Suppressor macrophage treated with lipopolysaccharide for 1 hour (primary cell): ENCODE data around the gene TAF6.

Source experiments
- DNase-seq, 3 donors: peaks; one replicate each; pipeline ENCODE4 v3.0.0-alpha.2; 2020 to 2022

The TAF6 gene

DNA sequence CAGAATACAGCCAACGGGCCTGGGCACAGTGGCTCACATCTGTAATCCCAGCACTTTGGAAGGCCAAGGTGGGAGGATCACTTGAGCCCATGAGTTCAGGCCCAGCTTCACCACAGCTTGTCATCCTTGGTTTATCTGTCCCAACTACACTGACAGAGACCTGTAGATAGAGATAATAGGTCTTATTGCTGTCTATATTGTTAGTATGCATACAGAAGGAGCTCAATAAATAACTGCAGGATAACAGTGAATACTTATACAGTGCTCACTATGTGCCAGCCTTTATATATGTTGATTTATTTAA lies 1.5 kb upstream of the TAF6 start:
- DNase-seq = no peak

DNA sequence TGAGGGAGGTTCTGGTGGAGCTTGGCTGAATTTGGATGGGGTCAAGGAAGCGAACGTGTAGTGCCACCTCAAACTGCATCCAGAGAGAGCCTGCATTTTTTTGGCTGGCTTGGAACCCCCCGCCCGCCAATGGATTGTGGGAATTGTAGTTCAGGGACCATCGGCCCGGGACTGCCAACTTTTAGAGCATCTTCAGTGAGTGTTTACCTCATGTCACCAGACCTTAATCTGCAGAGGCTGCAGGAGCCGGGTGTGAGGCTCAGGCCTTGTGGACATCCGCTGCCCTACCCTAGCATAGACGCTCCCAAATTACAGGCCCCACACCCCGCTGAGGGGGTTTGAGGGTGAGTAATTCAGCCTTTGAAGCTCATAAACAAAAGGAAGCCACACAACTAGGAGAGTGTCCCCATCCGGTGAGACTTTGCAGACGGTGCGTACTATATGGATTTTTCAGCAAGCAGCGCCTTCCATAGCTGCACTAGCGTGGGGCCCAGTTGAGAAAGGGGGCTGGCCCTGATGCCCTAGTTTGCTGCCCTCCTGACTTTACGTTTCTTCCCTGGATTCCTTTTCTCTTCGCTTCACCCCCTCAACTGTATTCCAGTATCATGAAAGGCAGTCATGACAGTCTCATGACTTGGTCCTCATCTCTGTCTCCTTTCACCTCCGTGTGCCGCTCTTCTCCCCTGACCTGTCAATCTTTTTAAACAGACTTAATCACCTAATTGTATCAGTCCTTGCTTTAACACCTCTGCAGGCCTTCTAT lies 993 bp upstream of the TAF6 start:
- DNase-seq = peak in 2 of 3 donors; percentile 60 to 63

DNA sequence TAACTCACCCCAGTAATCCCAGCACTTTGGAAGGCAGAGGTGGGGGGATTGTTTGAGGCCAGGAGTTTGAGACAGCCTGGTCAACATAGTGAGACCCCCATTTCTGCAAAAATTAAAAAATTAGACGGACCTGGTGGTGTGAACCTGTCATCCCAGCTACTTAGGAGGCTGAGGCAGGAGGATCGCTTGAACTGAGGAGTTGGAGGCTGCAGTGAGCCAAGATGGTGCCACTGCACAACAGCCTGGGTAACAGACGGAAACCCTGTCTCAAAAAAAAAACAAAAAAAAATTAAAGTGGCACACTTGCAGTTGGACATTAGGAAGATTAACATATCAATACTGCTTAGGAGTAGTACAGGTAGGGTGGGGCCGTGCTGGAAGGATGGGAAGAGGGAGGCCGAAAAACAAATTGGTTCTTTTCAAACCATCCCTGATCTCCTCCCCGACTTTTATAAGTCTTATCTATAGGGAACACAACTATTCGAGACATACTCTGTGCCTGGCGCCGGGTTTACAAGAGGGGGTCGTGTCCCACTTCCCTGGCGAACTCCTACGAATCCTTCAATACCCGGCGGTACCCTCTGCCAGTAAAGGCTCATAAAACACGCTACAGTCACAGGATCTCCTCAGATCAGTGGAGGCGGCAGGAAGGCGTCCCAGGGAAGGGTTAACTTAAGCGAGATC lies 628 bp downstream of the TAF6 start:
- no peak for DNase-seq

DNA sequence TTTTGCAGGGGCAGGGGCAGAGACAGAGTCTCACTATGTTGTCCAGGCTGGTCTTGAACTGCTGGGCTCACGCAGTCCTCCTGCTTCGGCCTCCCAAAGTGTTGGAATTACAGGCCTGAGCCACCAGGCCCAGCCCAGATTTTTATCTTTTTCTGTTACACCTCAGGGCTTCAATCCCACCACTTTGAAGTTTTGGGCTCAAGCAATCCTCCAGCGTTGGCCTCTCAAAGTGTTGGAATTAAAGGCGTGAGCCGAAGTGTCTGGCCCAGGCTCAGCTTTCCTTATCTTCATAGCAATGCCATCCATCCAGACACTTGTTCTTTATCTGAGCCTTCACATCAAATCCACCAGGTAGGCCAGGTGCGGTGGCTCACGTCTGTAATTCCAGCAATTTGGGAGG lies 4.1 kb downstream of the TAF6 start:
- no peak for DNase-seq

DNA sequence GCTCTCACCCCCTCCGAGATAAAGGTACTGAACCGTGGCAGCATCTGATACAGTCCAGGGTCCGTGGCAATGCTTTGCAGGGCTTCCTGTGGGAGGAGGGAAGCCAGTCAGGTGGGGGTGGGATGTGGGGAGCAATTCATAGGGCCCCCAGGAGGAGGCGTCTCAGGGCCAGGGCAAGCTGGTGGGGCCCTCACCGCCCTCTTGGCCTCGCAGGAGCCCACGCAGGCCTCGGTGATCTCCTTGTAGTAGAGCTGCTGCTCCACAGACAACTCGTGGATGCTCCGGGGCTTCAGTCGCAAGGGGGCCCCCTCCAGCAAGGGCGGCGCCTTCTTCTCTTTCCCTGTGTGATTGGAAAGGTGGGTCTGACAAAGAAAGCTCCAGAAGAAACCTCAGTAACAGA lies 7.2 kb downstream of the TAF6 start:
- no peak for DNase-seq

DNA sequence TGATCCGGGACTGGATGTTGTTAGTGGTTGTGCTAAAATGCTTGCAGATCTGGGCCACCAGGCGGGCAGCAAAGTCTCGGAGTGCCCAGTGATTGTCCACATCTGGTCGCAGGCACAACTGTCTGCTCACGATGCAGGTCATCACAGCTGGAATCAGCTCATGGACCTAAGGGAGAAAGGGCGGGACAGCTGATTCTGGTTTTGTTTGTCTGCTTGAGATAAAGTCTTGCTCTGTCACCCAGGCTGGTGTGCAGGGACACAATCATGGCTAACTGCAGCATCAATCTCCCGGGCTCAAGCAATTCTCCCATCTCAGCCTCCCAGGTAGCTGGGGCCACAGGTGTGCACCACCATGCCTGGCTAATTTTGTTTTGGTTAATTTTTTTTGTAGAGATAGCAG lies 8.0 kb downstream of the TAF6 start:
- DNase-seq = no peak

DNA sequence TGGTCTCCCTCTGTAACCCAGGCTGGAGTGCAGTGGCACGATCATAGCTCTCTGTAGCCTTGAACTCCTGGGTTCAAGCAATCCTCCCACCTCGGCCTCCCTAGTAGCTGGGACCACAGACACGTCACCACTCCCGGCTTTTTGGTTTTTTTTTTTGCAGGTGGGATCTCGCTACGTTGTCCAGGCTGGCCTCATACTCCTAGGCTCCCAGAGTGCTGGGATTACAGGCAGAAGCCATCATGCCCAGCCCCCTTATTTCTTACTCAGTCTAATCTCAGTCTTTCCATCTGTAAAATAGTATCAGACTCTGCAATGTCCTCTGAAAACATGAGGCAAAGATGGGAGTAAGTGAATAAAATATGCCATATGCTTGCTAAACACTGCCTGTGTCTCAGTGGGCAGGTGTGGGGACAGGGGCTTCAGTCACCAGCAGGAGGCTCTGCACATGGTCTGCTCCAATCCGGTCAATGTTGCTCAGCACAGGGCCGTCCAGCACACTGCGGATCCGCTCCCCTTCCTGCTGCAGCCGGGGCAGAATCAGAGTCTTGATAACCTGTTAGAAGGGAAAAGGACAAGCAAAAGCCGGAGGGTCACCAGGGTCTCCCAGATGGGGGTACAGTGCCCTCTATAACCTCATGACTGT lies 9.5 kb downstream of the TAF6 start:
- no peak for DNase-seq

DNA sequence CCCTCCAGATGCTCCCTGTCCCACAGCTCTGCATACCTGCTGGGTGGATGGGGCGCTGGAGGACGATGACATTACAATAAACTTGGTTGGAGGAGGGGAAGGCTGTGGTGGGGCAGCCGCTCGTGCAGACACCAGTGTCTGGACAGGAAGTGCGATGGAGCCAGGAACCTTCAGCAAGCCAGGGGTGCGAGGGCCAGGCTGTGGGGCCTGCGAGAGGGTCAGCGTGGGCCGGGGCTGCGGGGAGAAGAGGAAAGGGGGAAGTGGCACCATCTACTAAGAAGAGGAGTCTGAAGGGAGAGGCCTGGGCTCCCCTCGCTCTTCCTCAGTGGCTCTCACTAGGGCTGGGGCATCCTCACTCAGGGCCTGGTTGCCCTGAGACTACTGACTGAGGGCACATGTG lies 11.3 kb downstream of the TAF6 start:
- DNase-seq = no peak

DNA sequence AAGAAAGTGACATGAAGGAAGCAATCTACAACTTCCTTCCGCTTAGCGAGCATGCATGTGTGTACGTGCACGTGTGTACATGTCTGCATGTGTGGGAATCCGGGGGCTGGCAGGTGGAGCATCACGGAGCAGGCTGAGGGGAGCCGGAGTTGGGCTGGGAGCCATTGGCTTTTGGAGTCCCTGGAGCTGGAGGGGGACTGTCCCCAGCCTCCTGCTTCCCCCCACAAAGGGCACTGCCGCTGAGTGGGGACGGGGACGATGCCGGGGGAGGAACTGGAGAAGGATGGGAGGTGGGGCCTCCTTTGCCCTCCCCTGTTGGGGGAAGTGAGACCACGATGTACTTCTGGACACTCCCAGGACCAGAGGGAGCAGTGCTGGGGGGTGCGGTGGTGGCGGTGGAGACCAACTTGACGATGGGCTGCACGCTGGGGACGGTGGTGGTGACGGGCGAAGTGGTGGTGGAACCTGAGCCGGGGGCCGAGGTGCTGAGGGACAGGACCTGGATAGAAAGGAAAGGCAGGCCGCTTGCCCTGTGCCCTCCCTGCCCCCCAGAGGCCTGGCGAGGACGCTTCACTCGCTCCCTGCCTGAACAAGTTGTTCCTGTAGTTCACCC lies 11.9 kb downstream of the TAF6 start:
- DNase-seq = no peak

DNA sequence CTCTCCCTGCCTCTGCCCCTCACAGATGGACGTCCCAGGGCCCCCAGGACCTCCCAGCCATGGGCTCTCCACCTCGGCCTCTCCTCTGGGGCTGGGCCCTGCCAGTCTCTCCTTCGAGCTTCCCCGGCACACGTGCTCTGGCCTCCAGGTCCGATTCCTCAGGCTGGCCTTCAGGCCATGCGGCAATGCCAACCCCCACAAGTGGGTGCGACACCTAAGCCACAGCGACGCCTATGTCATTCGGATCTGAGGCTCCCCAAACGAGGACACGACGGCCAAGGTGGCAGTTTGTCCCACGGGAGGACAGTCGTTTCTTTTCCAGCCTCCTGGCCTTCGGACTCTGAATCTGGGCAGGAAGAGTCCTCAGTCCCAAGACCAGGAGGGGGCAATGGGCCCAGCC lies 12.5 kb downstream of the TAF6 start:
- no peak for DNase-seq

DNA sequence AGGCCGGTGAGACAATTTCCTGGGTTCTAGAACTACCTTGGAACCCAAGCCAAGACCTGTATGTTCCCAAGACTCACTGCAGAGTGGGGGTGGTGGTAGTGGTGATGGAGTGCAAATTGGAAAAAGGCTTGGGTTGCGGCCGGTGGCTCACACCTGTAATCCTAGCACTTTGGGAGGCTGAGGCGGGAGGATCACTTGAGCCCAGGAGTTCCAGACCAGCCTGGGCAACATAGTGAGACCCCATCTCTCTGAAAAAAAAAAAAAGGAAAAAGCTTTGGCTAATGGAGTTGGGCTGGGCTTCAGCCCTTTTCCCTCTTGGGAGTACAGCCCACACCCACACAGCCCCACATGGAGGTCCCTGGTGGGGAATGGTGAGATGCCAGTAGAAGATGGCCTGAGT lies 13.6 kb downstream of the TAF6 start:
- no peak for DNase-seq

DNA sequence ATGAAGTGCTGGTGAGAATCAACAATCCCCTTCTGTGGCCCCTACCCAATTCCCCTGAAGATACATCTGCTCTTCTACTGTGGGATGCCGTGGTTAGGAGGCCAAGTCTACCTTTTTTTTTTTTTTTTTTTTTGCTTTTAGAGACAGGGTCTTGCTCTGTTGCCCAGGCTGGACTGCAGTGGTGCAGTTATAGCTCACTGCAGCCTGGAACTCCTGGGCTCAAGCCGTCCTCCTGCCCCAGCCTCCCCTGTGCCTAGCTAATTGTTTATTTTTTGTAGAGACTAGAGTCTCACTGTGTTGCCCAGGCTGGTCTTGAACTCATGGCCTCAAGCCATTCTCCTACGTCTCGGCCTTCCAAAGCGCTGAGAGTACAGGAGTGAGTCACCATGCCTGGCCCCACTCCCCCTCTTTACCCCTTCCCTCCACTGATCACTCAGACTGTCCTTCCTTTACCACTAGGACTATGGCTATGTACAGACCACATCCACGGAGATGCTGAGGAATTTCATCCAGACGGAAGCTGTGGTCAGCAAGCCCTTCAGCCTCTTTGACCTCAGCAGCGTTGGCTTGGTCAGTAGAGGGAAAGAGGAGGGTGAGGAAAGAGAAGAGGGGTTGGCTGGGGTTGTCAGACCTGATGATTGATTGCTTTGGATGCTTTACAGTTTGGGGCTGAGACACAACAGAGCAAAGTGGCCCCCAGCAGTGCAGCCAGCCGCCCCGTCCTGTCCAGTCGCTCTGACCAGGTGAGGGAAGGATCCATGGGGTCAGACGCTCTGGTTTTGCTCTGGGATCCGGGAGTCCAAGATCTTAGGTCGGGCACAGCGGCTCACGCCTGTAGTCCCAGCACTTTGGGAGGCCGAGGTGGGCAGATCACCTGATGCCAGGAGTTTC lies 16.0 kb downstream of the TAF6 start:
- no peak for DNase-seq

DNA sequence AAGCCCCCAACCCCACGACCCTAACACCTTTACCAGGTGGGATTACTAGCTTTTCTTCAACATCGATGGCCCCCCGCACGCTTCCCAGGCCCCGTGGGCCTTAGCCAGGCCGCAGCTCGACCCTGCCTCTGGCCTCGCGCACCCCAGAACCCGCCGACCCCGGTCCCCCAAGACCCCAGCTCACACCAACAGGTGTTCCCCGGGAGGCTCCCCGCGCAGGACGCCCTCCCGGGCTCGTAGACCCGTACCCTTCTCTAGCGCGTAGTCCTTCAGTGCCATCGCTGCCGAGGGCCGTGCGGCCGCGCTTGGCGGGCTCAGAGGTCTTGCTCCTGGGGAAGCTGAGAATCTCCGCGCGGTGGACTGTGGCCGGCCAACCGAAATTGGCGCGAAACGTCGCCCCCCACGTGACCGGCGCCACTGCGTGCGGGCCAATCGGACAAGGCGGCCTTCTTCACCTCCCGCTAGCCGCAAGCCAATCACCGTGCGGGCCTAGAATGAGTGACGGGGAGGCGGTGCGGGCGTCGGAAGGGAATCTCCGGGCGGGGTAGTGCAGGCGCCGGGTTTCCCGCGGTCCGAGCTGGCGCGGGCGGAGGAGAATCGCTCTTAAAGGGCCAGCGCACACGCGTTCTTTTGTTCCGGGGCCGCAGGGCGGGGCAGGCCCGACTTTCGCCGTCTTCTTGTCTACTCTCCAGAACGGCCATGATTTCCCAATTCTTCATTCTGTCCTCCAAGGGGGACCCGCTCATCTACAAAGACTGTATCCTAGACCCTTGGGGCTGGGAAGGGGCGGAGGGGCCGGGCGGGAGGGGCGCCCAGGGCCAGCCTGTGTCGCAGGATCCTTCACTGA lies 17.9 kb downstream of the TAF6 start, which contains the start of the genes AP4M1 and MCM7:
TSS of gene AP4M1 (plus strand) at position 628 of the 847 bp plus-strand sequence. CDS start at position 700, 72 bp downstream.
TSS of gene MCM7 (minus strand) at position 382 of the 847 bp plus-strand sequence. CDS start at position 279, 103 bp downstream.
- DNase-seq = peak; percentile 99

DNA sequence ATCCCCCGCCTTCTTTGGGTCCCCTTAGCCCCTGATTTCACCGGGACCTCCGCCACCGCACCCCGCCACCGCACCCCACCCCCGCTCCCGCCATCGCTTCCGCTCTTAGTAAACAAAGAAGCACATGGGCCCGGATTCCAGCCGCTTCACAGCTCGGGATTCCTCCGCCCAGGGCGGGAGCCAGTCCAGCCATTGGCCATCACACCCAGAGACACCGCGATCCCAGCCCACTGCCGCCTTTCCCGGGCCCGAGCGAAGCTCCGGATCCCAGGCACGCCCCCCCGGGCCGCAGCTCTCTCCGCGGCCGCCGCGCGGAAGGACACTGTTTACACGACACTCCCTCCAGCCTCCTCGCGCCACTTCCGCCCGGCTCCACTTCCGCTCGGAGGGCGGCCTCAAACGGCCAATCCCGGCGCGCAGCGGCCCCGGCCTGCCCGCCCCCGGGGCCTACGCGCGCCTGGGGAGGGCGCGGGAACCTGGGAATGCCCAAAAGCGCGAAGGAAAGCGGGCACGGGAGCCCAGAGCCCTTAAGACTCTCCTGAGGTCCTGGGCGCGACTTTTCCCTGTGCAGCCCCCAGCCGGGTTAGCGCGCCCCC lies 18.6 kb downstream of the TAF6 start:
- peak; percentile 97 to 99 (median 98) for DNase-seq

DNA sequence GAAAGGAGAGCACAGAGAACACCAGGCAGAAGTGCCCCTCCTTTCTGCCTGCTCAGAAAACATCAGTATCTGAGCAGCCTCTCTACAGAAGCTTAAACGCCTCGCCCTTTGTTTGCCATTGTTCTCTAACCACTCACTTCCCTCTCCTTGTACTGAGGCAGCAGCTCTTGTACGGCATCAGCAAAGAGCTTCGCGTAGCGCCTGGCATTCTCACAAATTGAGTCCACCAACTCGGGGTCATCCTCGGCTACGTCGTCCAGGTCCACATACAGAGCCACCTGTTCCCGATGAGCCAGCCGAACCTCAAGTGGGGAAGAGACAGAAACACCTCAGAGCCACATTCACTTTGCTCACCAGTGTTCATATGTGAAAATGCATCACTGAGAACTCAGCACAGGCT lies 19.7 kb downstream of the TAF6 start:
- DNase-seq = no peak

DNA sequence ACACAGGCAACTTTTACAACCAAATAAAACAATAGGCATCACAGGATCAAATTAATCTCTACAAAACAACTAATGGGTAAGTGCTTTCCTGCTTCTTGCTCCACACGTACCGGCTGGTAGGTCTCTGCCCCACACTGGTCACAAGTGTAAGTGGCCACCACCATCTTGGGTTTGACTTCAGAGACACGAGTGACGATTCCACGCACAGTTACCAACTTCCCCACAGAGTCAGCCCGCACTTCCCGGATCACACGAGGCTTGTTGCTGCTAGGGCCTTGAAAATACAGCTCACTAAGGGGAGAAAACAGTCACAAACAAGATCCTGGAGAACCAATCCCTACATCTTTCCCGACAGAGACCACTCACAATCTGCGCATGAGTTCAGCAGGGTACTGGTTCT lies 20.2 kb downstream of the TAF6 start:
- no peak for DNase-seq

DNA sequence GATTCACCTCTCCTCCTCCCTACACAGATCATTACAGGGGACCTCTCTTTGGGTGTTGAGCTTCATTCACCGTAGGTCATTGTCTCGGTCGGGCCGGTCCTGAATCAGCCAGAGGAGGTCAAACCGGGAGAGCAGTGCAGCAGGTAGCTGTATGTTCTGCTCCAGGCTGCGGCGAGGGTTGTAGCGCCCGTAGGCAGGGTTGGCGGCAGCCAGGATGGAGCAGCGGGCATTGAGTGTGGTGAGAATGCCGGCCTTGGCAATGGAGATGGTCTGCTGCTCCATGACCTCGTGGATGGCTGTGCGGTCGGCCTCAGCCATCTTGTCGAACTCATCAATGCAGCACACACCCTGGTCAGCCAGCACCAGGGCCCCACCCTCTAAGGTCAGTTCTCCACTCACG lies 23.5 kb downstream of the TAF6 start:
- DNase-seq = no peak

DNA sequence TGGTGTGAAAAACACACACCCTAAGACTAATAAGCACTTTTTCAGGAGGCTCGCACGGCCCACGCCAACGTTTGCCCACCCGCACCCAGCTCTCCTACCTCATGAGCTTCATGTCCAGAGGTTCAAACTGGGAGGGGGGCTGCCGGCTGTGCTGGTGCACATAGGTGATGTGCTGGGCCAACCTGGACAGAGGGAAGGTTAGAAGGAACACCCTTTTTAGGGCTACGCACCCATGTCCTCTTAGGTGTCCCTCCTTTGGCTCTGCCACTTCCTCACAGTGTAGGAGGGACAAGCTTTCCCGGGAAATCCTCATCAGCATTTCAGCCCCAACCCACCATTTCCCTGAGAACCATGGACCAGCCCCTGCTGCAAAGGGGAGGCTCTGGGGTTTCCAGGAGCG lies 23.9 kb downstream of the TAF6 start:
- no peak for DNase-seq

DNA sequence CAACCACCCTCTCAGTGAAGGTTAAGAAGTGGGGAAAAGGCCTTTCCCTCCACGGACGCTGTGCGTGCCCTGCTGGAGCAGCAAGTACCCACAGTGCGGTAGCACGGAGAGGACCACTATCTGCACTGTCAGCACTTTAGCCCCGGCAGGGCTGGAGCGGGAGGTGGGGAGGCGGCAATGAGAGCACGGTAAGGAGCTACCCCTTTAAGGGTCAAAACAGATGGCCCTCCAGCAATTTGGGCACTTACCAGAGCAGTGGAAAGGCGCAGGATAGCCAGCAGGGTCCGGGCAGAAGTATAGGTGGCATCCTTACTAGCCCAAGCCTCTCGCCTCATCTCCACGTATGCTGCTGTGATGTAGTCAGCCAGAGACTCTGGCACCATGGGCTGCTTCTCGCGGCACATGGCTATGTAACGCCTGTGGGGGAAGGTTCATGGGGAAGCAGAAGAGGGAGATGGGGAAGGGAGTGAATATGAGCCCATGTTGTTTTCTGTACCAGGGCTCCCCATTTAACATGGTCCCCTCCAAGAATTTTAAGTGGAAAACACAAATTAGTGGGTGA lies 25.2 kb downstream of the TAF6 start:
- DNase-seq = no peak

DNA sequence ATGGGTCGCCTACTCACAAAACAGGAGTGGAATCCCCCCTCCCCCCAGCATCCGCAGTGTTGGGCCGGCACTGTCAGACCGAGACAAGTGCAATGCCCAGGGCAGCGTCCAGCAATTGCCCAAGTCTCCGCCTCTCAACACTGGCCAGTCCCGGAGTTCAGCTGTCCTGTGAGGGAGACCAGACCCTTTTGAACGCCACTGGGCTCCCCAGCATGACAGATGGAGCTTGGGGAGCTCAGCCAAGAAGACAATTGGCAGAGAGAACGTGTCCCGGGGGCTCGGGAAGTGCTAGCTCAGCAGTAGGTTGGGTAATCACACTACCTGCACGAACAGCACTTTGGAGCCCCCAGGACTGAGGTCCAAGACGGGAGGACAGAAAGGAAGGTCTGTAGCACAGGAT lies 25.7 kb downstream of the TAF6 start:
- DNase-seq = no peak

DNA sequence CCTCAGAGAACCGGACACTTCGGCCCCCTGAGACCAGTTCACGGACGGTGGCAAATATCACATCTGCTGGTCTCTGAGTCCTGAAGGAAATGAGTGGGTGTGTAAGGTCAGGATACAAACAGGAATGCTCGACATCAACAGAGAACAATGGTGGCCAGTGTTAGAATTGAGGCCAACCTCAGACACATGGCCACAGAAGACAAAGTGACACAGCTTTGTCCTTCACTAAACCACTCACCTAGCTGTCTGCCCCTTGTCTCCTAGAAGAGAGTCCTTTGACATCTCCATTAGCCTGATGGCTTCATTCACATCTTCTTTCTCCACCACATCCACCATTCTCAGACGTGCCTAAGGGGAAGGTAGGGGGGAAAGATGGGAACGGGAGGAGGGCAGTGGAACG lies 26.1 kb downstream of the TAF6 start:
- no peak for DNase-seq
